Measurements from ENCODE around the gene PEAK1.
A peak's percentile ranks its signal among the peaks of the same experiment; 100 is the strongest.

Gene PEAK1, protein sequence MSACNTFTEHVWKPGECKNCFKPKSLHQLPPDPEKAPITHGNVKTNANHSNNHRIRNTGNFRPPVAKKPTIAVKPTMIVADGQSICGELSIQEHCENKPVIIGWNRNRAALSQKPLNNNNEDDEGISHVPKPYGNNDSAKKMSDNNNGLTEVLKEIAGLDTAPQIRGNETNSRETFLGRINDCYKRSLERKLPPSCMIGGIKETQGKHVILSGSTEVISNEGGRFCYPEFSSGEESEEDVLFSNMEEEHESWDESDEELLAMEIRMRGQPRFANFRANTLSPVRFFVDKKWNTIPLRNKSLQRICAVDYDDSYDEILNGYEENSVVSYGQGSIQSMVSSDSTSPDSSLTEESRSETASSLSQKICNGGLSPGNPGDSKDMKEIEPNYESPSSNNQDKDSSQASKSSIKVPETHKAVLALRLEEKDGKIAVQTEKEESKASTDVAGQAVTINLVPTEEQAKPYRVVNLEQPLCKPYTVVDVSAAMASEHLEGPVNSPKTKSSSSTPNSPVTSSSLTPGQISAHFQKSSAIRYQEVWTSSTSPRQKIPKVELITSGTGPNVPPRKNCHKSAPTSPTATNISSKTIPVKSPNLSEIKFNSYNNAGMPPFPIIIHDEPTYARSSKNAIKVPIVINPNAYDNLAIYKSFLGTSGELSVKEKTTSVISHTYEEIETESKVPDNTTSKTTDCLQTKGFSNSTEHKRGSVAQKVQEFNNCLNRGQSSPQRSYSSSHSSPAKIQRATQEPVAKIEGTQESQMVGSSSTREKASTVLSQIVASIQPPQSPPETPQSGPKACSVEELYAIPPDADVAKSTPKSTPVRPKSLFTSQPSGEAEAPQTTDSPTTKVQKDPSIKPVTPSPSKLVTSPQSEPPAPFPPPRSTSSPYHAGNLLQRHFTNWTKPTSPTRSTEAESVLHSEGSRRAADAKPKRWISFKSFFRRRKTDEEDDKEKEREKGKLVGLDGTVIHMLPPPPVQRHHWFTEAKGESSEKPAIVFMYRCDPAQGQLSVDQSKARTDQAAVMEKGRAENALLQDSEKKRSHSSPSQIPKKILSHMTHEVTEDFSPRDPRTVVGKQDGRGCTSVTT (N-terminal part only)

DNA sequence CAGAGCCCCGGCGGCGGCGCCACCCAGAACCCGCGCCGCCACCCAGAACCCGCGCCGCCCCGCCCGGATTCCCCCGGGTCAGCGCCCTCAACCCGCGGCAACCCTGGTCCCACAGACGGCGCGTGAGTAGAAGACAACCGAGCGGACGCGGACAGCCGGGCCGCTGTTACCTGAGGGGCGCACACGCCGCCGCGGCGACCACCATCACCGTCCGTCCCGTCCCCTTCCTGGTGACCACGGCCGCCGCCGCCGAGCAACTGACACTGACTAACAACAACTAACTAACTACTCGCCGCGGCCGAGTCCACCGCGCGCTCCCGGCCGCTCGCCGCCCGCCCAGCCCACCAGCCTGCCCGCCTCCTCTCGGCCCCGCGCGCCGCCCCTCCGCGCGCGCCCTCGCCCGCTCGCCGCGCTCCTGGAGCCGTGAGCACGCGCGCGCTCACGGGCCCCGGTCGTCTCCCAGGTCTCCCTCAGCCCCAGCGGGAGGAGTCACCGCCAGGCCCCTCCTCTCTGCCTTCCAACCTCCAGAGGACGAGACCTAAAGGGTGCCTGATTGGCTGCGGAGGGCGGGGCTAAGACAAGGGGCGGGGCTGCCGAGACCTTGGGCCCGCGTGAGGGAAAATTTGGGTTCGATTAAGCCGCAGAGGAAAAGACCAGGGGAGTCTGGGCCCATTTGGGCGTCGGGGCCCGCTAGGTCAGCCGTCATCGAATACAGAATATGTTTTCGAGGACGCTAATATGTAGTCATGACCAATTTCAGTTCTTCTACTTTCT, at the start of gene PEAK1:
Gene PEAK1 (minus strand): TSS at position 269 of the 774 bp plus-strand sequence. CDS start 238,178 bp downstream, outside the sequence.
- peak; percentile 95 for DNase-seq (ENCODE audit: low spot score)

DNA sequence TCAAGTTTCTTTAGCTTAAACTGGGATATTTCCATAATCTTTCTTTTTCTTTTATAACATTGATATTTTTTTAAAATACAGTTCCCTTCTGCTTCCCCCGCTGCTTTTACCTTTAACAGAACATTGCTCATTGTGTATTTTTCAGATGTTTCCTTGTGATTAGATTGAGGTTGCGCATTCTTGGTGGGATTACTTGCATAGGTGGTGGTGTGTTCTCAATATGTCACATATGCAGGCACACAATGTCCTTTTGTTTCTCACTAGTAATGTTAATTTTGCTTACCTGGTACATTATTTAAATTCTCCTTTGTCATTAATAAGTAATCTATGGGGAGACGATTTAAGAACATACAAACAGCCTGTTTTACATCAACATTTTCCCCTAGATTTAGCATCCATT, 49.0 kb upstream of the PEAK1 start:
- DNase-seq (ENCODE audit: low spot score): no peak

DNA sequence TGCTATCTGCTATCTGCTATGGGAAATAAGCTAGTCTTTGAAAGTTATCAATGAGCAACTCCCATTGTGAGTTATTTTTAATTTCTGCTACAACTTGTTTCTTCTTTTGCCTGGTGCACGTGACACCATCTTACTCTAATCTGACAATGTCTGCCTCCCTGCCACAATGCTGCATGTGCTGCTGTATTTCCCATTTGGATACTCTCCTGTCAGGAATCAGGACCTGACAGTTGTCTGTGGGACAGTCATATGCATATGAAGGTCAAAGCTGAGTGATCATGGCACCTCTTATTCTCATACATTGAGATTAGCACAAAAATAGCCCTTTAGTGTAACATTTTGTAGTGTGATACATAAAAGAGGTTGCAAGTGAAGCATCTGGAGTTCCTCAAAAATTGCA, 46.6 kb upstream of the PEAK1 start:
- no peak for DNase-seq (ENCODE audit: low spot score)

DNA sequence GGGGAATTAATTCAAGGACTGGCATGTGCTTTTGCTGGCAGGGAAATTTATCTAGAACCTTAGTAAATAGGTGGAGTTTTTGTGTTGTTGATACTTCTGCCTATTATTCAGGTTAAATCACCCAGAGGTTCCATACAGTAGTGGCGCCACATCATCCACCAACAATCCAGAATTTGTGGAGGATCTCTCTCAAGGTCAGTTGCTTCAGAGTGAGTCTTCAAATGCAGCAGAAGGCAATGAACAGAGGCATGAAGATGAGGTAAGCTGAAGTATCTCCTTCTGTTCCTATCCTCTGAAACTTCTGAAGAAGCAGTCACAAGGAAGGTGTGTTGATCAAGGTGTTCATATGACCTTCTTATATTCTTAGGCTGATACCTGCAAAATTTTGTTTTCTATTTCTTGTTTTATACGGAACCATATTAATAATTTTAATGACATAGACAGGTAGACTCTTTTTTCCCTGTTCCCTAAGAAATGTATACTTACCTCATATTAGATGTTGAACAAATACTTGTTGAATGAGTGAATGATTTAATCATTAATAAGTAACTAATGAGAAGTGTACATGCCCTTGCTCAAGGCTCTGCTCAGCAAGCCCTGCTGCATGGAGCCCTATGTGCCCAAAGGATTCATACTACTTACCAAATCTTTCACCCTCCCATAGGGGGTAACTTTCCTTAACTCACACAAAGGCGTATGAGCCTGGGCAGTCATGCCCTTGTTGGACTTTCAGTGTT, 44.4 kb upstream of the PEAK1 start:
- no peak for DNase-seq (ENCODE audit: low spot score)

DNA sequence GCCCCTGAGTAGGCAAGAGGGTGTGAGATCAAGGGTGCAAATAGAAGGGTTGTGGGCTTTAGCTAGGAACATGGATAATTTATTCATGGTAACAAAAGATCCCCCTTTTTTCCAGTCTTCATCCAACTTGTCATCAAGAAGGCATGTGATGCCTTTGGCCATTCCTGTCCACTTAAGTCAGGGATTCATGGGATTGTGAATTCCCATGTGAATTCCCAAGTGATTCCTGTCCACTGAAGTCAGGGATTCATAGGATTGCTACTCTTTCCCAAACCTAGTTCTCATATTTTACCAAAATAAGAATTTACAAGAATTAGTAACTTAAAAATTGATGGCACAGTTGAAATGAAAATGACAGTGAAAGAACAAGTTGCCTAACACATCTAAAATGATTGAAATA, 41.6 kb upstream of the PEAK1 start:
- no peak for DNase-seq (ENCODE audit: low spot score)

DNA sequence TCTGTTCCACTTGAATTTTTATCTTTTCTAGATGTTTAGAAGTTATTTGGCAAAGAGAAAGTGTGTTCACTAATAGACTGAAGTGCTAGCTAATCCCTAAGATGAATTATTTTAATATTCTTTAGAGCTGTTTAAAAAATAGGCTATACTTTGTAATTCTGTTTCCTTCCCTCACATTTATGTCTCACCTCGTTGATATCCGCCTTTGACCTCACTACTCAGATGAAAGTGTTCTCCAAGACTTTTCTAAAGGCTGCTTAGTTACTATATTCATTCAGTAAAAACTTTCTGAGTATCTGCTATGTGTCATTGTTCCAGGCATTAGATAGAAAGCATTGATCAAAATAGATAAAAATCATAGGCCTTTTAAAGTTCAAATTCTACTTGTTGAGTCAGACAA, 39.1 kb upstream of the PEAK1 start:
- DNase-seq (ENCODE audit: low spot score): no peak

DNA sequence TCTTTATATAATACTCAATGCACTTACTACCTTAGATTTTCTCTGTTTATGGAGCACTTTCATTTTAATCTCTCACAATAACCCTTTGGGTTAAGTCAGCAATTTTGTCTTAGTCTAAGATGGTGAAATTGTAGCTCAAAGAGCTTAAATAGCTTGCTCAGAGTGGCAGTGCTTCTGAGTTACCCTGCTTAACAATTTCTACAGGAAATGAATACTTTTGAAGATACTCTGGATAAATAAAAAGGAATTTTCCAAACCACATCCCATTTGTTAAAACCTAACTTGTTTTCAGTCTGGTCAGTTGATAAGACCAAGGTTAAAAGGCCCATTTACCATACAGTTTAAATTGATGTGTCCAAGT, 38.0 kb upstream of the PEAK1 start:
- peak; percentile 53 for DNase-seq (ENCODE audit: low spot score)

DNA sequence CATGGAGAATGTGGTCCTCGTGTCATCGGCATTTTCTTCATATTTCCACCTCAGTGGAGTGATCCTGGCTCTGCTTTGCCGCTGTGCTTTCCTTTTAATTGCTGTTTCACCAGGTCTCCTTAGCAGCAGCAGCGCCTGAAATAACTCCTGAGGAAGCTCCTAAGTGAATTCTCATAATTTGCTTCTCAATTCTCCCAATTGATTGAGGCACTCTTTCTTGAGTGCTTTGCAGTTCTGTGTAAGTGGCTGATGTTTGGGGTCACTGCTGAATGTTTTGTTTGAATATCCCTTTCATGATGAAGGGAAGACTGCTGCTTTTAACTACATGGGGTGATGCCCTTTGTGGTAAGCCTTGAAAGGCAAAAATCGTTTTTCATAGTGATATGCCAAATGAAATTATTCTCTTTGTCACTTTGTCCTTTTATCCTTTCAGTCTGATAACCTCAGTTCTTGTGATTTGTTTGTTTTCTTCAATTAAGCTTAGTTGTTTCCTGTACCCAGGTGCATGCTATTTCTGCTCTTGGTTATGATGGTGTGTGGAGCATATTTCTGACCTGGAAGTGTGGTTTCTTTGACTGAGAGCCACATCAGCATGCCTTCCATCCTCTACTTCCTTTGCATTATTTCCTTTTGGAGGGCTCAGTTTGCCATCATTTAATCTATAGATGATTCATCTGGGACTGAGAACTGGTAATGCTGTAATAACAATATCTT, 37.4 kb upstream of the PEAK1 start:
- peak; percentile 53 for DNase-seq (ENCODE audit: low spot score)

DNA sequence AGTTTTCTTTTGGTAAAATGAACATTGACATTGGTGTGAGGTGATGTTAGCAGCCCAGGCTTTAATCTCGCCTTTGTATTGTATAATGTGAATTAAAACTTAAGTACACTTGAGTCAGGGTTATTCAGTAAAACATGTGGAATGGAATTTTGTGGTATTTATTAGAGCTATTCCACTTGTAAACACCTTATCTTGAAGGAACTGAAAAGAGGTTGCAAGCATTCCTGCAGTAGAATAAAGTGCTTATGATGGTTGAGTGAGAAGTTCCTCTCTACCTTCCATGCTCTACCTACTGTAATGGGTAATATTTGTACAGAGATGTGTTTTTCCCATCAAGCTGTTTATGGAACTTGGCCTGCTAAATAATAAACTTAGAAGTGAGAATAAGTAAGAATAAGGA, 36.8 kb upstream of the PEAK1 start:
- DNase-seq (ENCODE audit: low spot score): no peak

DNA sequence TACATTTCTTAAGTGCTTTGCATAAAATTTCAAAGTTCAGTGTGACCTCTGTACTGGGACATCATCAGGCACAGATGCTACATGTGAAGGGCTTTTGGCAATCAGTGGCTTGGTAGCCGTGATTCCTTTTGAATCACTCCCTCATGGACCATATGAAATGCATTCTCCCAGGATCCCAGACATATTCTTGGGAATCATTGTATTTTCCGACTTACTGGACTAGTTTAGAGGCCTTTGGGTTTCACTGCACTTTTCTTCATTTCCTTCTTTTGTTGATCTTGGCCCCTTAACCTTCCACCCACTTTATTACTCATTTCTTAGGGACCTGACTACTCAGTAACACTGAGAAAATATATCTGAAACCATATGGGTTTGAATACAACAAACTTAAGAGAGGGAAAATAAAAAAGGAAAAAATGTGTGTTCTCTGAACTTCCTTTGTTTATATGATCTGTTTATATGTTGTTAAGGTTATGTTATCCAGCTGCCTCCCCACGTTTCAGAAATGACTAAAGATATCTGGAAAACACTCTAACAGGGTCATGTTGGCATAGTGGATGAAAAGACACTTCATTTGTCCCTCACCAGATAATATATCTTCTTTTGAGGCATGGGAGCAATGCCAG, 35.9 kb upstream of the PEAK1 start:
- peak; percentile 53 for DNase-seq (ENCODE audit: low spot score)

DNA sequence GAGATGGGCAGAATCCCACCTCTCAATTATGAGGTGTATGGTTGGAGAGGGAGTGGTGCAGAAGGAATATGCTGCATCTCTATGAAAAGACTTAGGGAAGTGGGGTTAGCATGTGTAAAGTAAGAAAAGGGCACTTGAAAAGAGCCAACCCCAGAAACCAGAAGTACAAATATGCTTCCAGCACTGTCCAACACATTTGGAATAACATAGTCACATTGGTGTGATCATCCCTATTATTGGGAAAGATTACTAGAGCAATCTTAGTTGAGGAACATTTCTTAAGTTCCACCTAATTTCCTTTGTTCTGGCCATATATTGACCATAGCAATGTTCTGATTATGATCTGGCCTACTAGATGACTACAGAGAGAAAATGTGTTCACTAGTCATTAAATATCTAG, 35.0 kb upstream of the PEAK1 start:
- DNase-seq (ENCODE audit: low spot score): no peak

DNA sequence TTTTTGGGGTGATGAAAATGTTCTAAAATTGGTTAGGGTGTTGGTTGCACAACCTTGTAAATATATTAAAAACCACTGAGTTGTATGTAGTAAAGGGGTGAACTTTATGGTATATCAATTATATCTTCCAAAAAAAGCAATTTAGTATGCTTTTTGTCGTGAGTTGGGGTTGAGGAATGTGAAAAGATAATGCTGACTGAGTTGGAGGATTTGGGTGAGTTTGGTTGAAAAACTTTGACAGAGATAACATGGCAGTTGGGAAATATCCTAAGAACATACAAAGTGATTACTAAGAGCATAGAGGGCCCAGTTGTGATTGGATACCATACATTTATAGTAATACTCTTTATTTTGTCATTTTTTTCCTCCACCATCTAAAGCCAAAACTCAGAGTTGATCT, 34.4 kb upstream of the PEAK1 start:
- no peak for DNase-seq (ENCODE audit: low spot score)

DNA sequence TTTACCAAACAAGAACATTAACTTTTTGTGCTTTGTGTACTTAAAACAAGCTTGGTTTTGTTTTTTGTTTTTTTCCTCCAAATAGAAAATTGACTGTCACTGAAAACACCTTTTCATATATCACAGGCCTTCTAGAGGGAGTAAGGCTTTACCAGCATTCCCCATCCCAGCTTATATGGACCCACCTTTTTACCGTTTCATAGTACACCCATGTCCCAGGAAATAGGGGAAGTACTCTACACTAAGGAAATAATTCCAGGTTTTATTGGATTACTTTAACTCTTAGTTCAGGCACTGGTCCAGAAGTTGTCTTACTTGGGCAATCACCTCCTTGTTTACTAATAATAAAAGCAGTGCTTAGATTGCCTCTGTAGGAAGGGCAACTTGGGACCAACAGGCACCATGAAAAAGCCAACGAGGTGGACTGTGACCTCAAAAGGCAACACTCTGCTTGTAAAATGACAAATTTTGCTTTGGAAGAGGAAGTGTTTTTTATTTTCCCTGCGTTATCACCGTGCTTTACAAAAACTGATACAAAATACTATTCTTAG, 27.0 kb upstream of the PEAK1 start:
- DNase-seq (ENCODE audit: low spot score): no peak

DNA sequence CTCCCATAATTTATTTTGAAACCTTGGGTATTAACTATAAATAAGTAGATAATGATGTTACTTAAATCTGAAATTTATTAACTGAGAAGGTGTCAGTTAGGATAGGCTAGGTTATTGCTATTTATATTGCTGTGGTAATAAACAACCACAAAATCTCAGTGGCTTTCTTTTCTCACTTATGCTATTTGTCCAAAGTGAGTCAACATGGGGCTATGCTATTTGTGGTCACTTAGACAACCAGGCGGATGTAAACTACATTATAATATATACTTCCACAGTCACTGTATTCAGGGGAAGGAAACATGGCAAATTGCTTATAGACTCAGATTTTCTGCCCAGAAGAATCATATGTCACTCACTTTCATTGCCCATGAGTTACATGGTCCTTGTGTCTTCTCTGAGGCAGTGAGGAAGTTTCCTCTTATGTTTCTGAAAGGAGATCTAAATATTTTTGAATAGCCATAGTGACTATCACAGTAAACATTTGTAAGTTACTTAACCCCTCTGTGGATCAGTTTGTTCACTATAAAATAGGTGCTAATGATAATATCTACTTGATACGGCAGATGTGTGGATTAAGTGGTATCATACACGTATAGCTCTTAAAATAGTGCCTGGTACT, 20.6 kb upstream of the PEAK1 start:
- no peak for DNase-seq (ENCODE audit: low spot score)

DNA sequence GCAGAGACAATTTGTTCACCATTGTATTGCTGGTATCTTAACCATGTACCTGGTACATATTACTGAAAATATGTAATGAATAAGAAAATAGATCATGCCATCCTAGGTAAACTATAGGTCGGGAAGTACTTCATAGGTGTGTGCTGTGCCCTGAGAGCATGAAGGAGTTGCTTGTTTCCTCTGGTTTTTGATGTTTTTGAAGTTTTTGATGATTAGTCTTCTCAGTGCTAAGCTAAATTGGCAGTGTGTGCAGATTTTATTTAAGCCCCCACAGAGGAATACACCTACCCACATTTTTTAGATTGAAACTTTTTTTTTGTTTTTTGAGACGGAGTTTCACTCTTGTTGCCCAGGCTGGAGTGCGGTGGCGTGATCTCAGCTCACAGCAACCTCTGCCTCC, 17.4 kb upstream of the PEAK1 start:
- DNase-seq (ENCODE audit: low spot score): no peak

DNA sequence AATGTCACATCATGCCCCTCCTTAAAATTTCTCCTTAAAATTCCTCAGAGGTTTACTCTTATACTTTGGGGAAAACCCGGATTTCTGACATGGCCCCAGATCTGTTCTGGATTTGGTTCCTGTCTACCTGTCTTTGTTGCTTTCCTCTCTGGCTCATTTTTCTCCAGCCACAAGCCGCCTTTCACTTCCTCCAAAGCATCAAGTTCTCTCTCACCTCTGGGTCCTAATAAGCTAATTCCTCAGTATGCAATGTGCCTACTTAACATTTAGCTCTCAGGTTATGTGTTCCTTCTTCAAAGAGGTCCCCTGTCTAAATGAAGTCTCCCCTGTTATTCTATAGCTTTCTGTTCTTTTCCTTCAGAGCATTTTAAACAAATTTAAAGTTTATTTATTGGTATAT, 16.9 kb upstream of the PEAK1 start:
- DNase-seq (ENCODE audit: low spot score): no peak

DNA sequence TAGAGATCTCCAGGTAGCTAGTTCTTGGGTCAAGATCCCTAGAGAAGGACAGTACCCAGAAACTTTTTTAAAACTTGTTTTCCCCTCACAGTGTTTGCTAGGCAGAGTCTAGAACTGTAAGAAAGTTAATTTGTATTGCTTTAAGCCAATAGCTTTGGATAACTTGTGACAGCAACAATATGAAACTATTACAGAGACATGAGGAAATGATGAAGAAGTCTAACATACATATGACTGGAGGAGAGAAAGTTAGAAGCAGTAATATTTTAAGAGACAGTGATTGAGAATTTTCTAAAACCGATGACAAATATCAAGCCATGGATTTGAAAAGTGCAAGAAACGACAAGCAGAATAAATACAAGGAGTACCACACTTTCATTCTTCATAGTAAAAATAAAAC, 10.7 kb upstream of the PEAK1 start:
- DNase-seq (ENCODE audit: low spot score): no peak

DNA sequence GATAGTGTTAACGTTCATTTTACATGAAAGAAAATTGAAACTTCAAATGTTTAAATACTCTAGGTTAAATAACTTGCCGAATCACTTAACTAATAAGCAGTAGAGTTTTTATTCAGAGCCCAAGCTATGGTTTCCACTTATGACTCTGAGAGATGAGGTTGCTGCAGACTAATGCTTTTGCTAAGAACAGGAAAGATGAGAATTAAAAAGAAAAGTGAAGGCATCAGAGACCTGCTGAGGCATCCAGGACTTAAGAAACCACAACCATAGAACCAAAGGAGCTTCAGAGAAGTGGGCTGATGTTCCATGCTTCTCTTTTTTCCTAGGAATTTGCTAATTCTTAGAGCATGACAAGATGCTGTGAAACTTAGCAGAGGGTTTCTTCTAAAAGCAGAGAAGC, 10.3 kb upstream of the PEAK1 start:
- DNase-seq (ENCODE audit: low spot score): no peak

DNA sequence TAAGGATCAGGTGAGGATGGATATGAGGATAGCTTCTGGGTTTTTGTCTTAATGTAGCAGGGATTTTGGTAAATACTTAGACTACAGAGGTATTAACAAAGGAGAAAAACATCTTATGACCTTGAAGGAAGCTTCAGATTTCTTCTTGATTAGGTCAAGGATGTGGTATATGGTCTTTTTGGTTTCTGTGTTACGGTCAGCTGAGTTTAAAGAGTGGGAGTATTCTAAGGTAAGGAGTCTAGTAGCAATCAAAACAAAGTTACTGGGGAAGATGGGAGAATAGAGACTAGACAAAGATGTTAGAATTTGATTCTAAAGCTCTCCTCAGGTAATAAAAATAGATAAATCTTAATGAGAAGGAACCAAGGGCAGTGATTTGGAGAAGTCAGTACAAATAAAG, 7.0 kb upstream of the PEAK1 start:
- no peak for DNase-seq (ENCODE audit: low spot score)

DNA sequence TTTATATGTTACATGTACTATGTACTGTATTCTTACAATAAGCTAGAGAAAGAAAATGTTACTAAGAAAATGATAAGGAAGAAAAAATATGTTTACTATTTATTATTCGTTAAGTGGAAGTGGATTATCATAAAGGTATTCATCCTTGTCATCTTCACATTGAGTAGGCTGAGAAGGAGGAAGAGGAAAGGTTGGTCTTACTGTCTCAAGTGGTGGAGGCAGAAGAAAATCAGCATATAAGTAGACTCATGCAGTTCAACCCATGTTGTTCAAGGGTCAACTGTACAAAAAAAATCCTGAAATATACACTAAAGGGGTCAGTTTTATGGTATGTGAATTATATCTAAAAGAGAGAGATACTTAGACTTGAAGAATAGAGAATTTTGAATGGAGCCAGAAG, 6.5 kb upstream of the PEAK1 start:
- no peak for DNase-seq (ENCODE audit: low spot score)
